SK-N-MC (cell line): Measurements from ENCODE around the gene CTU1.

Source experiments
- EZH2 ChIP-seq: fragments of 200-600 bp; sonication (generic); IDR thresholded peaks from one replicate; pipeline ENCODE4 v1.6.1; 2017; ENCODE audit warnings: antibody characterized with exemption
- FOXP2 ChIP-seq: optimal IDR thresholded peaks from 2 replicates; pipeline ENCODE3; 2011; ENCODE audit warnings: mild to moderate bottlenecking, moderate library complexity; ENCODE audit not compliant: insufficient read depth; ENCODE audit errors: extremely low read length, control extremely low read depth
- POLR2AphosphoS5 ChIP-seq: IDR thresholded peaks from 2 replicates; pipeline ENCODE4 v1.6.1; 2012; ENCODE audit warnings: mild to moderate bottlenecking, low read depth, low read length, borderline replicate concordance

- TF ChIP-seq EZH2 (no peak), FOXP2 (no peak), POLR2AphosphoS5 (no peak)
These were observed 48.5 kb upstream of the CTU1 start for GRCh38 chr19:51156710-51157109.
